IMR-90 (cell line): ENCODE results near the gene FBXL7. TPM values are rescaled to one million over a fixed set of nuclear protein-coding genes. Genes with fewer than 3 reads are reported as not detected.

Experiments
- ATAC-seq: fragments of 200-7000 bp; cut with Tn5 transposase; 2 replicates; pipeline ENCODE4 v1.9.1; 2020; ENCODE audit warnings: low read depth, mild to moderate bottlenecking, moderate library complexity
- BruUV-seq: library from RNA; stranded (reverse); fragments of 400-500 nt; replicated peaks from 2 replicates; lab custom pipeline; 2021; lab: Mats Ljungman, UMichigan
- CTCF ChIA-PET: fragments of 300-600 bp; formaldehyde crosslinking; extraction: SDS; loops from one replicate; lab custom pipeline; 2021; ENCODE audit warnings: antibody characterized with exemption; lab: Yijun Ruan, JAX
- POLR2A ChIA-PET: fragments of 300-600 bp; sonication (Branson Sonifier 250); formaldehyde crosslinking; loops from one replicate; lab custom pipeline; 2022; ENCODE audit warnings: antibody characterized with exemption; ENCODE audit not compliant: unreplicated experiment; lab: Charles Lee
- DNase-seq: peaks from one replicate; pipeline ENCODE4 v3.0.0; 2013
- H2AFZ ChIP-seq: replicated peaks from 2 replicates; pipeline ENCODE3; 2013; ENCODE audit warnings: low read length, mild to moderate bottlenecking; ENCODE audit not compliant: poor library complexity
- H2AK5ac ChIP-seq: 2 replicates; pipeline ENCODE4 v1.6.1; 2013; ENCODE audit warnings: low read depth, low read length, inconsistent platforms
- H2AK9ac ChIP-seq: replicated peaks from 2 replicates; pipeline ENCODE3; 2013; ENCODE audit warnings: mild to moderate bottlenecking, low read depth, low read length, moderate library complexity; ENCODE audit not compliant: poor library complexity
- H2BK120ac ChIP-seq: 2 replicates; pipeline ENCODE4 v1.6.1; 2013; ENCODE audit warnings: low read depth, low read length, inconsistent platforms
- H2BK15ac ChIP-seq: 3 replicates; pipeline ENCODE4 v1.6.1; 2013; ENCODE audit warnings: low read depth, low read length, inconsistent platforms
- H2BK20ac ChIP-seq: 2 replicates; pipeline ENCODE4 v1.6.1; 2013; ENCODE audit warnings: low read depth, mild to moderate bottlenecking, inconsistent platforms, low read length, moderate library complexity
- H2BK5ac ChIP-seq: 2 replicates; pipeline ENCODE4 v1.6.1; 2013; ENCODE audit warnings: mild to moderate bottlenecking, low read depth, low read length, inconsistent platforms; ENCODE audit not compliant: poor library complexity, severe bottlenecking
- H3K14ac ChIP-seq: replicated peaks from 2 replicates; pipeline ENCODE4 v1.6.1; 2013; ENCODE audit warnings: low read depth, low read length, inconsistent platforms
- H3K18ac ChIP-seq: 2 replicates; pipeline ENCODE4 v1.6.1; 2013; ENCODE audit warnings: low read depth, low read length, control low read depth
- H3K23ac ChIP-seq: 2 replicates; pipeline ENCODE4 v1.6.1; 2013; ENCODE audit warnings: low read depth, low read length, inconsistent platforms
- H3K27ac ChIP-seq: 2 replicates; pipeline ENCODE4 v1.5.1; 2013; ENCODE audit warnings: mild to moderate bottlenecking, control low read depth, low read length; ENCODE audit not compliant: insufficient read depth
- H3K27me3 ChIP-seq: 2 replicates; pipeline ENCODE4 v1.6.1; 2013; ENCODE audit warnings: low read length; ENCODE audit not compliant: control insufficient read depth, insufficient read depth
- H3K36me3 ChIP-seq: 2 replicates; pipeline ENCODE4 v1.6.1; 2013; ENCODE audit warnings: low read length, mixed read lengths; ENCODE audit not compliant: control insufficient read depth, insufficient read depth
- H3K4ac ChIP-seq: 2 replicates; pipeline ENCODE4 v1.6.1; 2013; ENCODE audit warnings: low read depth, low read length, inconsistent platforms
- H3K4me1 ChIP-seq: 2 replicates; pipeline ENCODE4 v1.6.1; 2013; ENCODE audit warnings: low read length, mixed read lengths; ENCODE audit not compliant: control insufficient read depth, insufficient read depth
- H3K4me2 ChIP-seq: 2 replicates; pipeline ENCODE4 v1.6.1; 2013; ENCODE audit warnings: low read depth, mild to moderate bottlenecking, control low read depth, low read length, moderate library complexity
- H3K4me3 ChIP-seq: 2 replicates; pipeline ENCODE4 v1.5.1; 2013; ENCODE audit warnings: low read depth, mild to moderate bottlenecking, control low read depth, low read length, moderate library complexity; ENCODE audit not compliant: insufficient read depth
- H3K56ac ChIP-seq: 2 replicates; pipeline ENCODE4 v1.6.1; 2013; ENCODE audit warnings: low read length, inconsistent platforms; ENCODE audit not compliant: insufficient read depth; ENCODE audit errors: extremely low read depth
- H3K79me1 ChIP-seq, 2 experiments: 2 replicates each; pipeline ENCODE4 v1.6.1; 2013; ENCODE audit warnings: low read length in 2 of 2, inconsistent platforms in 1 of 2, low read depth in 1 of 2
- H3K9ac ChIP-seq: 2 replicates; pipeline ENCODE4 v1.6.1; 2013; ENCODE audit warnings: low read depth, low read length, control low read depth
- H3K9me1 ChIP-seq: 2 replicates; pipeline ENCODE4 v1.6.1; 2013; ENCODE audit warnings: low read length, inconsistent platforms; ENCODE audit not compliant: insufficient read depth
- H3K9me3 ChIP-seq: 2 replicates; pipeline ENCODE4 v1.6.1; 2013; ENCODE audit warnings: low read length; ENCODE audit not compliant: control insufficient read depth, insufficient read depth
- H4K20me1 ChIP-seq: 2 replicates; pipeline ENCODE4 v1.6.1; 2013; ENCODE audit warnings: low read length, inconsistent platforms; ENCODE audit not compliant: insufficient read depth
- H4K5ac ChIP-seq: 2 replicates; pipeline ENCODE4 v1.6.1; 2013; ENCODE audit warnings: mild to moderate bottlenecking, low read depth, low read length, control low read depth
- H4K8ac ChIP-seq, 2 experiments: 2 replicates each; pipeline ENCODE4 v1.6.1; 2013; ENCODE audit warnings: low read depth in 2 of 2, low read length in 2 of 2, control low read depth in 1 of 2, inconsistent platforms in 1 of 2
- H4K91ac ChIP-seq: 2 replicates; pipeline ENCODE4 v1.6.1; 2013; ENCODE audit warnings: low read depth, low read length, inconsistent platforms; ENCODE audit not compliant: insufficient read depth
- BHLHE40 ChIP-seq: fragments of 150-350 bp; IDR thresholded peaks from 2 replicates; pipeline ENCODE4 v1.6.1; 2016; ENCODE audit warnings: mild to moderate bottlenecking, low read depth, low read length
- CEBPB ChIP-seq: IDR thresholded peaks from 2 replicates; pipeline ENCODE4 v1.6.1; 2012; ENCODE audit warnings: low read depth, low read length, improper control_type of control experiment
- CHD1 ChIP-seq: IDR thresholded peaks from 2 replicates; pipeline ENCODE4 v1.6.1; 2012; ENCODE audit warnings: low read depth, low read length, improper control_type of control experiment
- CTCF ChIP-seq: conservative IDR thresholded peaks from 2 replicates; pipeline ENCODE4 v1.5.1; 2012; ENCODE audit warnings: mild to moderate bottlenecking, low read depth, low read length, improper control_type of control experiment
- ELK1 ChIP-seq: fragments of 150-350 bp; IDR thresholded peaks from 2 replicates; pipeline ENCODE4 v1.6.1; 2016; ENCODE audit warnings: low read depth, mild to moderate bottlenecking, low read length, moderate library complexity, borderline replicate concordance
- FOS ChIP-seq: fragments of 150-350 bp; IDR thresholded peaks from 2 replicates; pipeline ENCODE4 v1.6.1; 2016; ENCODE audit warnings: low read depth, low read length
- MAFK ChIP-seq: IDR thresholded peaks from 2 replicates; pipeline ENCODE4 v1.6.1; 2012; ENCODE audit warnings: low read depth, low read length, improper control_type of control experiment
- MAZ ChIP-seq: IDR thresholded peaks from 2 replicates; pipeline ENCODE4 v1.6.1; 2012; ENCODE audit warnings: low read depth, mild to moderate bottlenecking, low read length, improper control_type of control experiment, moderate library complexity, borderline replicate concordance
- MXI1 ChIP-seq: IDR thresholded peaks from 2 replicates; pipeline ENCODE4 v1.6.1; 2012; ENCODE audit warnings: low read depth, mild to moderate bottlenecking, low read length, moderate library complexity, borderline replicate concordance
- NFE2L2 ChIP-seq: fragments of 150-350 bp; IDR thresholded peaks from 2 replicates; pipeline ENCODE4 v1.6.1; 2016; ENCODE audit warnings: low read depth, mild to moderate bottlenecking, low read length
- POLR2A ChIP-seq: IDR thresholded peaks from 2 replicates; pipeline ENCODE4 v1.6.1; 2012; ENCODE audit warnings: mild to moderate bottlenecking, low read depth, low read length
- RAD21 ChIP-seq: IDR thresholded peaks from 2 replicates; pipeline ENCODE4 v1.6.1; 2012; ENCODE audit warnings: low read length, improper control_type of control experiment
- RCOR1 ChIP-seq: IDR thresholded peaks from 2 replicates; pipeline ENCODE4 v1.6.1; 2012; ENCODE audit warnings: mild to moderate bottlenecking, low read length, improper control_type of control experiment; ENCODE audit not compliant: insufficient replicate concordance
- RFX5 ChIP-seq: IDR thresholded peaks from 2 replicates; pipeline ENCODE4 v1.8.0; 2012; ENCODE audit warnings: low read depth, mild to moderate bottlenecking, low read length, moderate library complexity
- SMC3 ChIP-seq: fragments of 150-350 bp; IDR thresholded peaks from 2 replicates; pipeline ENCODE4 v1.6.1; 2016; ENCODE audit warnings: low read depth, mild to moderate bottlenecking, antibody characterized with exemption, low read length, moderate library complexity
- USF2 ChIP-seq: fragments of 150-350 bp; IDR thresholded peaks from 2 replicates; pipeline ENCODE4 v1.6.1; 2017; ENCODE audit warnings: mild to moderate bottlenecking, antibody characterized with exemption, low read length, low read depth
- dilution Hi-C: fragments of 300-500 bp; cut with HindIII; formaldehyde crosslinking; loops from one replicate; pipeline ENCODE4 v1.14.3; 2018; ENCODE audit warnings: low sequenced_read_pairs; ENCODE audit not compliant: unreplicated experiment
- in situ Hi-C: fragments of 300-500 bp; cut with MboI; formaldehyde crosslinking; loops from 3 replicates; pipeline ENCODE4 v1.14.3; 2019; ENCODE audit warnings: low sequenced_read_pairs, inconsistent platforms, mixed read lengths
- intact Hi-C: fragments of 100-400 bp; cut with micrococcal nuclease; formaldehyde crosslinking; loops from 2 replicates; pipeline ENCODE4 v1.10.0; 2022
- polyA plus RNA-seq, 3 experiments: library from polyadenylated mRNA; depleted of rRNA; stranded (reverse); fragments of >200 nt; gene quantifications; 2 replicates each; pipeline ENCODE4 v1.2.3, GENCODE V29; 2012; ENCODE audit warnings: low replicate concordance in 1 of 3
- total RNA-seq: library from RNA; depleted of rRNA; stranded (reverse); fragments of >200 nt; gene quantifications from 2 replicates; pipeline ENCODE4 v1.2.3, GENCODE V29; 2012

The FBXL7 gene
- total and polyA plus RNA-seq, 2 of the 4 experiments (the other 2 are of a cell fraction) = 4.1 to 10.2 TPM

- no peak for DNase-seq
- dilution Hi-C loops (no loop called here), intact Hi-C loops (no loop called here), in situ Hi-C loops (no loop called here)
- H3K36me3 ChIP-seq = no peaks in the 10 kb centered on the region
- H3K9me3 ChIP-seq = no peaks in the 10 kb centered on the region
- no peak overlapping the region for H3K4me2 ChIP-seq
- no peak overlapping the region for H2AK5ac ChIP-seq
- no peak overlapping the region for H3K4ac ChIP-seq
- no peak overlapping the region; a peak in 1 of 4 replicates for H4K8ac ChIP-seq
- H2AK9ac ChIP-seq = no peak overlapping the region
- H2BK5ac ChIP-seq = no peak overlapping the region
- POLR2A ChIA-PET = interaction anchor here (0.7 kb wide), 1 partner anchor 31 kb away, joined by 10 read pairs; no protein-coding TSS in a partner anchor
- H4K20me1 ChIP-seq = no peaks in the 10 kb centered on the region; the same call in 1 of the 2 replicates
- no TSS peak for BruUV-seq
- TF ChIP-seq FOS (no peak), MAFK (no peak), BHLHE40 (no peak), CHD1 (no peak), RFX5 (no peak), USF2 (no peak), RCOR1 (no peak), SMC3 (no peak), MAZ (no peak), POLR2A (no peak), ELK1 (no peak), NFE2L2 (no peak), CTCF (no peak), CEBPB (no peak), MXI1 (no peak), RAD21 (no peak)
- CTCF ChIA-PET = interaction anchor here (0.6 to 0.7 kb wide), 2 partner anchors 84 to 180 kb away, joined by 5 read pairs; no protein-coding TSS in a partner anchor
- H4K91ac ChIP-seq = no peak overlapping the region
- H2BK120ac ChIP-seq = no peak overlapping the region
- H3K27ac ChIP-seq = no peak overlapping the region
- no peak overlapping the region for H3K23ac ChIP-seq
- no peak overlapping the region for H3K56ac ChIP-seq
- no peak overlapping the region for H3K4me3 ChIP-seq
- no peak overlapping the region; the same call in 1 of the 2 replicates for H3K14ac ChIP-seq
- no peak overlapping the region for H3K9ac ChIP-seq
- no peaks in the 10 kb centered on the region for H3K27me3 ChIP-seq
- no peak overlapping the region for H3K18ac ChIP-seq
- peaks cover 2% of the 10 kb centered on the region for H3K4me1 ChIP-seq
- peaks cover 3% of the 10 kb centered on the region; the same call in 1 of the 2 replicates for H3K9me1 ChIP-seq
- no peak overlapping the region for H2BK15ac ChIP-seq
- no peak for ATAC-seq
- H4K5ac ChIP-seq = no peak overlapping the region
- H3K79me1 ChIP-seq = peaks cover 8 to 20% of the 10 kb centered on the region in 2 experiments
- H2AFZ ChIP-seq = no peak overlapping the region
- no peak overlapping the region for H2BK20ac ChIP-seq
Observed at GRCh38 chr5:15630441-15630840, 130.5 kb downstream of the FBXL7 start.
